Transverse colon (tissue), 4 donors: Measurements from ENCODE around the gene FAM170B. TPM values are rescaled to one million over a fixed set of nuclear protein-coding genes. Genes with fewer than 3 reads are reported as not detected.

Experiments used
- DNase-seq: peaks from one replicate; pipeline ENCODE4 v3.0.0-alpha.2; 2019
- H3K27ac ChIP-seq, 4 donors: fragments of 200-600 bp; sonication (generic); 2 replicates each; pipeline ENCODE4 v1.5.1; 2016 to 2018; ENCODE audit warnings: inconsistent platforms in 4 of 4
- H3K27me3 ChIP-seq: fragments of 200-600 bp; sonication (generic); 2 replicates; pipeline ENCODE4 v1.5.1; 2017; ENCODE audit warnings: inconsistent platforms
- H3K36me3 ChIP-seq, 4 donors: fragments of 200-600 bp; sonication (generic); 2 replicates each; pipeline ENCODE4 v1.5.1; 2017 to 2019; ENCODE audit warnings: inconsistent platforms in 4 of 4
- H3K4me1 ChIP-seq, 4 donors: fragments of 200-600 bp; sonication (generic); 2 replicates each; pipeline ENCODE4 v1.5.1; 2017 to 2020; ENCODE audit warnings: inconsistent platforms in 4 of 4
- H3K4me3 ChIP-seq, 4 donors: fragments of 200-600 bp; sonication (generic); 1 replicate in 1 of 4; 2 replicates in 3 of 4; pipeline versions ENCODE4 v1.5.1 to v1.6.1; 2017 to 2019; ENCODE audit warnings: inconsistent platforms in 4 of 4
- H3K9me3 ChIP-seq, 2 donors: fragments of 200-600 bp; sonication (generic); 2 replicates each; pipeline ENCODE4 v1.5.1; 2017 to 2019; ENCODE audit warnings: inconsistent platforms in 2 of 2
- CTCF ChIP-seq, 5 experiments: fragments of 200-600 bp in 3 of 5; fragments of 450-650 bp in 2 of 5; sonication (generic) in 3 of 5; IDR thresholded peaks; 1 replicate in 2 of 5; 2 replicates in 3 of 5; pipeline ENCODE4 v1.5.1; 2016 to 2017; ENCODE audit warnings: antibody characterized with exemption in 5 of 5, inconsistent platforms in 3 of 5, mild to moderate bottlenecking in 2 of 5, moderate library complexity in 1 of 5
- EP300 ChIP-seq: sonication (generic); formaldehyde crosslinking; IDR thresholded peaks from one replicate; pipeline ENCODE4 v1.6.1; 2017; ENCODE audit warnings: antibody characterized with exemption, low read depth
- POLR2A ChIP-seq: fragments of 450-650 bp; IDR thresholded peaks from one replicate; pipeline ENCODE4 v1.6.1; 2016; ENCODE audit warnings: antibody characterized with exemption, mild to moderate bottlenecking, moderate library complexity
- POLR2AphosphoS5 ChIP-seq, 3 donors: sonication (generic); formaldehyde crosslinking; IDR thresholded peaks; one replicate each; pipeline ENCODE4 v1.6.1; 2016; ENCODE audit warnings: antibody characterized with exemption in 3 of 3
- WGBS, 2 donors: methylation state at CpG; one replicate each; pipeline ENCODE4 v1.1.5; 2018; ENCODE audit warnings: low coverage in 1 of 2; 5-methylcytosine and 5-hydroxymethylcytosine counted together
- in situ Hi-C, 4 donors: fragments of 200-750 bp; cut with MboI; loops; one replicate each; pipeline versions ENCODE4 v1.15.0 to v1.15.1; 2017; ENCODE audit warnings: low sequenced_read_pairs in 3 of 4, low pct_ligation_motif_present in 1 of 4, low pct_unique_long_range_greater_than_20kb in 1 of 4
- intact Hi-C: fragments of 100-400 bp; cut with DNase I; formaldehyde crosslinking; loops from one replicate; pipeline ENCODE4 v1.15.1; 2023; ENCODE audit warnings: low total_unique reads
- total RNA-seq, 4 donors: library from RNA; depleted of rRNA; stranded (reverse); fragments of >200 nt; gene quantifications; one replicate each; pipeline ENCODE4 v1.1.0, GENCODE V29; 2016

Gene FAM170B
- total RNA-seq, 4 donors from 2014 or later: not detected

GRCh38 chr10:49143249-49143648 lies 9.4 kb upstream of the FAM170B start:
- no peak overlapping the region for H3K4me3 ChIP-seq
- intact Hi-C loops: no loop called here
- no peak for DNase-seq
- H3K27ac ChIP-seq: no peak overlapping the region
- in situ Hi-C loops: no loop called here
- no peaks in the 10 kb centered on the region for H3K27me3 ChIP-seq
- no peaks in the 10 kb centered on the region for H3K36me3 ChIP-seq
- H3K9me3 ChIP-seq: no peaks in the 10 kb centered on the region
- peaks cover 0 to 9% (median 2%) of the 10 kb centered on the region in 4 donors for H3K4me1 ChIP-seq
- TF ChIP-seq CTCF (IDR thresholded peaks at IDR 0.05) (no peak), EP300 (no peak), POLR2A (no peak), POLR2AphosphoS5 (IDR thresholded peaks at IDR 0.05) (no peak)

GRCh38 chr10:49141541-49142332 lies 7.9 kb upstream of the FAM170B start:
- WGBS, 2 donors: 66 to 78% methylated on average over 3 to 5 of the region's 5 CpGs
- intact Hi-C loops: no loop called here

GRCh38 chr10:49140304-49141177 lies 6.7 kb upstream of the FAM170B start:
- H3K4me3 ChIP-seq: no peak overlapping the region
- DNase-seq: no peak
- in situ Hi-C loops (no loop called here), intact Hi-C loops (no loop called here)
- no peak for TF ChIP-seq POLR2A
- TF ChIP-seq CTCF (IDR thresholded peaks at IDR 0.05): no peak
- TF ChIP-seq POLR2AphosphoS5 (IDR thresholded peaks at IDR 0.05): no peak
- no peak for TF ChIP-seq EP300
- H3K36me3 ChIP-seq: no peaks in the 10 kb centered on the region
- H3K9me3 ChIP-seq: no peaks in the 10 kb centered on the region
- H3K27ac ChIP-seq: peak overlapping the region in 1 of 4 donors; percentile 60
- 72 to 83% methylated on average over 1 to 5 of the region's 5 CpGs for WGBS, 2 donors
- peaks cover 0 to 9% (median 2%) of the 10 kb centered on the region in 4 donors for H3K4me1 ChIP-seq
- no peaks in the 10 kb centered on the region for H3K27me3 ChIP-seq

More at GRCh38 chr10:49141541-49142332, 7.9 kb upstream of the FAM170B start:
- peaks cover 0 to 9% (median 2%) of the 10 kb centered on the region in 4 donors for H3K4me1 ChIP-seq
- no peaks in the 10 kb centered on the region for H3K9me3 ChIP-seq
- no peaks in the 10 kb centered on the region for H3K27me3 ChIP-seq
- no peaks in the 10 kb centered on the region for H3K36me3 ChIP-seq
- H3K27ac ChIP-seq: no peak overlapping the region
- in situ Hi-C loops: no loop called here
- no peak overlapping the region for H3K4me3 ChIP-seq
- TF ChIP-seq EP300 (no peak), POLR2AphosphoS5 (IDR thresholded peaks at IDR 0.05) (no peak), POLR2A (no peak), CTCF (IDR thresholded peaks at IDR 0.05) (no peak)
- no peak for DNase-seq

- Histone ChIP-seq H3K27me3 (no peaks in the 10 kb centered on the region), H3K9me3 (no peaks in the 10 kb centered on the region), H3K27ac (peak overlapping the region; percentile 23 to 60 (median 53)), H3K36me3 (no peaks in the 10 kb centered on the region), H3K4me3 (no peak overlapping the region), H3K4me1 (peaks cover 0 to 9% (median 2%) of the 10 kb centered on the region in 4 donors)
- in situ Hi-C loops (no loop called here), intact Hi-C loops (no loop called here)
- TF ChIP-seq EP300 (no peak), POLR2AphosphoS5 (IDR thresholded peaks at IDR 0.05) (no peak), CTCF (IDR thresholded peaks at IDR 0.05) (no peak), POLR2A (no peak)
- DNase-seq: no peak
- WGBS, 2 donors: 76% methylated on average over 4 of the region's 4 CpGs; no CpG with 5 or more reads in 1 of the 2 donors
Observed at GRCh38 chr10:49139846-49140195, 6.0 kb upstream of the FAM170B start.
